Body of pancreas (tissue), 4 donors: ENCODE measurements around the gene MYH14.

ENCODE experiments used
- CTCF ChIP-seq, 7 experiments: fragments of 450-650 bp in 4 of 7; fragments of 200-600 bp in 3 of 7; sonication (generic) in 3 of 7; IDR thresholded peaks; one replicate each; pipeline ENCODE4 v1.5.1; 2016 to 2019; ENCODE audit warnings: antibody characterized with exemption in 7 of 7
- POLR2A ChIP-seq, 3 donors: fragments of 450-650 bp; IDR thresholded peaks; one replicate each; pipeline ENCODE4 v1.6.1; 2016; ENCODE audit warnings: antibody characterized with exemption in 3 of 3, mild to moderate bottlenecking in 2 of 3

GRCh38 chr19:50226536-50226935 lies 23.1 kb downstream of the MYH14 start:
- TF ChIP-seq CTCF (IDR thresholded peaks at IDR 0.05) (no peak), POLR2A (IDR thresholded peaks at IDR 0.05) (no peak)
